ENCODE measurements around the gene CPZ. TPM values are rescaled to one million over a fixed set of nuclear protein-coding genes. Genes with fewer than 3 reads are reported as not detected.

CPZ gene
- total RNA-seq, 1 donor from 2014 or later = 0.67 TPM

- Histone ChIP-seq H3K36me3 (ENCODE audit: control insufficient read depth, insufficient read depth, low read length) (no peaks in the 10 kb centered on the region), H3K27me3 (ENCODE audit: control insufficient read depth, insufficient read depth, low read length) (no peaks in the 10 kb centered on the region), H3K4me3 (ENCODE audit: low read depth, low read length) (no peak overlapping the region)
- TF ChIP-seq, protein P1, sequence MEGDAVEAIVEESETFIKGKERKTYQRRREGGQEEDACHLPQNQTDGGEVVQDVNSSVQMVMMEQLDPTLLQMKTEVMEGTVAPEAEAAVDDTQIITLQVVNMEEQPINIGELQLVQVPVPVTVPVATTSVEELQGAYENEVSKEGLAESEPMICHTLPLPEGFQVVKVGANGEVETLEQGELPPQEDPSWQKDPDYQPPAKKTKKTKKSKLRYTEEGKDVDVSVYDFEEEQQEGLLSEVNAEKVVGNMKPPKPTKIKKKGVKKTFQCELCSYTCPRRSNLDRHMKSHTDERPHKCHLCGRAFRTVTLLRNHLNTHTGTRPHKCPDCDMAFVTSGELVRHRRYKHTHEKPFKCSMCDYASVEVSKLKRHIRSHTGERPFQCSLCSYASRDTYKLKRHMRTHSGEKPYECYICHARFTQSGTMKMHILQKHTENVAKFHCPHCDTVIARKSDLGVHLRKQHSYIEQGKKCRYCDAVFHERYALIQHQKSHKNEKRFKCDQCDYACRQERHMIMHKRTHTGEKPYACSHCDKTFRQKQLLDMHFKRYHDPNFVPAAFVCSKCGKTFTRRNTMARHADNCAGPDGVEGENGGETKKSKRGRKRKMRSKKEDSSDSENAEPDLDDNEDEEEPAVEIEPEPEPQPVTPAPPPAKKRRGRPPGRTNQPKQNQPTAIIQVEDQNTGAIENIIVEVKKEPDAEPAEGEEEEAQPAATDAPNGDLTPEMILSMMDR (IDR thresholded peaks at IDR 0.05; ENCODE audit: insufficient read depth, low read length, poor library complexity, severe bottlenecking) = no peak
- DNase-seq (ENCODE audit: low read depth) = no peak
These were observed 43.1 kb upstream of the CPZ start for GRCh38 chr4:8549352-8549931.

GRCh38 chr4:8550691-8551090 is 41.9 kb upstream of the CPZ start:
- no peak for DNase-seq (ENCODE audit: low read depth)
- Histone ChIP-seq H3K27me3 (ENCODE audit: control insufficient read depth, insufficient read depth, low read length) (no peaks in the 10 kb centered on the region), H3K4me3 (ENCODE audit: low read depth, low read length) (no peak overlapping the region), H3K36me3 (ENCODE audit: control insufficient read depth, insufficient read depth, low read length) (no peaks in the 10 kb centered on the region)
- TF ChIP-seq, protein P1 (IDR thresholded peaks at IDR 0.05; ENCODE audit: insufficient read depth, low read length, poor library complexity, severe bottlenecking) = no peak

GRCh38 chr4:8552024-8552423 is 40.5 kb upstream of the CPZ start:
- Histone ChIP-seq H3K27me3 (ENCODE audit: control insufficient read depth, insufficient read depth, low read length) (no peaks in the 10 kb centered on the region), H3K4me3 (ENCODE audit: low read depth, low read length) (no peak overlapping the region), H3K36me3 (ENCODE audit: control insufficient read depth, insufficient read depth, low read length) (no peaks in the 10 kb centered on the region)
- TF ChIP-seq, protein P1 (IDR thresholded peaks at IDR 0.05; ENCODE audit: insufficient read depth, low read length, poor library complexity, severe bottlenecking) = no peak
- DNase-seq (ENCODE audit: low read depth) = no peak

DNA sequence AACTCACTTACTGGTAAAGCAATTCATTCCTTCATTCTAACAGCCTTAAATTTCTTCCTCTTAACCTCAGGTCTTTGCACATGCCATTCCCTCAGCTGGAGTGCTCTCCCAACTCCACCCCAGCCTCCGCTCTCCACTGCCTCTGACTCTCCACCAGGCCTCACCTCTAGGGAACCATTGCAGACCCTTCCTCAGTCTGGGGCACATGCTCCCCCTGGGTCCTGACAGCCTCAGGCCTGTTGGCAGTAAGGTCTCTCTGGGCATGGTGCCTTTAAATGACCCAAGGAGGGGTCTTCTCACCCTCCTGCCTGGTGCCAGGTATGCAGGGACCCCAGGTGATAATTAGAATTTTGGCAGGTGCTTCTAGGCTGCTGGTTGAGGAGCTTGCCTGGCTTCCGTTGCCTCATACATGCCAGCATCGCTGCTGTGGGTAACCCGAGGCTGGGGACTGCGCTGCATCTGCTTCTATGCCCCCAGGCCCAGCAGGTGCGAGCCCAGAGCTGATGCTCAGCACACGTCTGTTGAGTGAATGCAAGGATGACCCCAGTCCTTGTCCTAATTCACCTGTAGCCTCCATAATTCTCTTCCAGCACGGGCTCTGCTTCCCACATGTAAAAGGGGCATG is 39.9 kb upstream of the CPZ start:
- DNase-seq (ENCODE audit: low read depth) = no peak
- H3K36me3 ChIP-seq (ENCODE audit: control insufficient read depth, insufficient read depth, low read length) = no peaks in the 10 kb centered on the region
- no peaks in the 10 kb centered on the region for H3K27me3 ChIP-seq (ENCODE audit: control insufficient read depth, insufficient read depth, low read length)
- TF ChIP-seq, protein P1 (IDR thresholded peaks at IDR 0.05; ENCODE audit: insufficient read depth, low read length, poor library complexity, severe bottlenecking) = no peak
- no peak overlapping the region for H3K4me3 ChIP-seq (ENCODE audit: low read depth, low read length)

DNA sequence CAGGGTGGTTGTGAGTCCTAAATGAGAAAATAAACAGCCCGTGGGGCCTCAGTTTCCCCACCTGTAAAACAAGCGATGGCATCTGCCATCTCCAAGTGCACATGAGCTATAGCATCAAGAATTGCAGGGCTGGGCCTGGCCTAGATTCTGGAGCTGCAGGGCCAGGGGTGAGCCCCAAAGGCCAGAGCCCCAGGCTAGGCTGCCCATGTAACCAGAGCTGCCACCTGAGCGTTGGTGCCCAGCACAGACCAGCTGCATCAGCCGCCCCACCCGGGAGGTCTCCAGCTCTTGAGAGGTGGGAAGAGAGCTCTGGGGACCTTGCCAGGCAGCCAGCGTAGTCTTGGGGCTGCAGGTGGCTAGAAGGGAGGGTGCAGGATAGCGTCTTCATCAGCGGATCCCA is 39.3 kb upstream of the CPZ start:
- H3K36me3 ChIP-seq (ENCODE audit: control insufficient read depth, insufficient read depth, low read length) = no peaks in the 10 kb centered on the region
- H3K4me3 ChIP-seq (ENCODE audit: low read depth, low read length) = no peak overlapping the region
- H3K27me3 ChIP-seq (ENCODE audit: control insufficient read depth, insufficient read depth, low read length) = no peaks in the 10 kb centered on the region
- TF ChIP-seq, protein P1 (IDR thresholded peaks at IDR 0.05; ENCODE audit: insufficient read depth, low read length, poor library complexity, severe bottlenecking) = no peak
- DNase-seq (ENCODE audit: low read depth) = no peak

GRCh38 chr4:8553991-8554405 is 38.6 kb upstream of the CPZ start:
- TF ChIP-seq, protein P1 (IDR thresholded peaks at IDR 0.05; ENCODE audit: insufficient read depth, low read length, poor library complexity, severe bottlenecking) = no peak
- DNase-seq (ENCODE audit: low read depth) = no peak
- Histone ChIP-seq H3K27me3 (ENCODE audit: control insufficient read depth, insufficient read depth, low read length) (no peaks in the 10 kb centered on the region), H3K36me3 (ENCODE audit: control insufficient read depth, insufficient read depth, low read length) (no peaks in the 10 kb centered on the region), H3K4me3 (ENCODE audit: low read depth, low read length) (no peak overlapping the region)
